ENCODE data around the gene UBE2L5.

- no peak for TF ChIP-seq NANOG (IDR thresholded peaks at IDR 0.05; ENCODE audit: borderline replicate concordance)
- no peak for TF ChIP-seq CTCF (conservative IDR thresholded peaks at IDR 0.05; ENCODE audit: low read depth in 2 of 2)
- no peak for TF ChIP-seq ETS1 (IDR thresholded peaks at IDR 0.05)
- TF ChIP-seq POLR2AphosphoS5 (IDR thresholded peaks at IDR 0.05; ENCODE audit: low read depth) = no peak
- TF ChIP-seq JUNB (IDR thresholded peaks at IDR 0.05; ENCODE audit: unreplicated experiment) = no peak
- TF ChIP-seq ZNF114 (CRISPR knock-in tag; IDR thresholded peaks at IDR 0.05) = no peak
- no peak for TF ChIP-seq EZH2 (IDR thresholded peaks at IDR 0.05; ENCODE audit: low read depth, unreplicated experiment)
- TF ChIP-seq REST (IDR thresholded peaks at IDR 0.05; ENCODE audit: unreplicated experiment) = no peak
- TF ChIP-seq EZH2phosphoT487 (IDR thresholded peaks at IDR 0.05; ENCODE audit: unreplicated experiment) = no peak
- no peak for TF ChIP-seq ZNF331 (CRISPR knock-in tag; IDR thresholded peaks at IDR 0.05; ENCODE audit: low read depth)
- TF ChIP-seq CREB1 (CRISPR knock-in tag; IDR thresholded peaks at IDR 0.05; ENCODE audit: low read depth) = no peak
- TF ChIP-seq ZNF462 (CRISPR knock-in tag; IDR thresholded peaks at IDR 0.05) = no peak
Observed at GRCh38 chr13:30435911-30436451, 13.7 kb downstream of the UBE2L5 start.
